PC-3 (cell line): ENCODE results near the gene CCDC177. TPM values are rescaled to one million over a fixed set of nuclear protein-coding genes. Genes with fewer than 3 reads are reported as not detected.

Source experiments
- ATAC-seq: fragments of 200-7000 bp; cut with Tn5 transposase; 2 replicates; pipeline ENCODE4 v1.9.1; 2020; ENCODE audit warnings: mild to moderate bottlenecking, moderate library complexity
- BruUV-seq: library from RNA; stranded (reverse); fragments of 400-500 nt; replicated peaks from 2 replicates; lab custom pipeline; 2021; lab: Mats Ljungman, UMichigan
- CTCF ChIA-PET: fragments of 300-600 bp; sonication (Branson Sonifier 250); formaldehyde crosslinking; loops from one replicate; lab custom pipeline; 2022; ENCODE audit warnings: antibody characterized with exemption; lab: Charles Lee
- POLR2A ChIA-PET: fragments of 300-600 bp; sonication (Branson Sonifier 250); formaldehyde crosslinking; loops from one replicate; lab custom pipeline; 2022; ENCODE audit warnings: antibody characterized with exemption; ENCODE audit not compliant: unreplicated experiment; lab: Charles Lee
- DNase-seq: peaks from one replicate; pipeline ENCODE4 v3.0.0-alpha.2; 2015
- H2AFZ ChIP-seq: fragments of 300-600 bp; sonication (generic); 2 replicates; pipeline ENCODE4 v1.6.0; 2016; ENCODE audit warnings: antibody characterized with exemption, low read length
- H3F3A ChIP-seq: fragments of 300-600 bp; sonication (generic); one replicate; pipeline ENCODE4 v1.6.0; 2017; ENCODE audit warnings: antibody characterized with exemption, low read length, control low read depth, mild to moderate bottlenecking; ENCODE audit not compliant: unreplicated experiment
- H3K27ac ChIP-seq: fragments of 300-600 bp; sonication (generic); 2 replicates; pipeline ENCODE4 v1.5.1; 2016; ENCODE audit warnings: mild to moderate bottlenecking, low read length
- H3K27me3 ChIP-seq: fragments of 300-600 bp; sonication (generic); 2 replicates; pipeline ENCODE4 v1.6.1; 2016; ENCODE audit warnings: low read length, mixed read lengths
- H3K36me3 ChIP-seq: fragments of 300-600 bp; sonication (generic); 2 replicates; pipeline ENCODE4 v1.6.1; 2016; ENCODE audit warnings: low read depth, mixed run types, low read length, mixed read lengths
- H3K4me1 ChIP-seq: fragments of 300-600 bp; sonication (generic); 2 replicates; pipeline ENCODE4 v1.5.1; 2016; ENCODE audit warnings: low read length; ENCODE audit not compliant: insufficient read depth
- H3K4me2 ChIP-seq: fragments of 300-600 bp; sonication (generic); 2 replicates; pipeline ENCODE4 v1.6.0; 2016; ENCODE audit warnings: low read length
- H3K4me3 ChIP-seq: fragments of 300-600 bp; sonication (generic); 2 replicates; pipeline ENCODE4 v1.5.1; 2016; ENCODE audit warnings: mild to moderate bottlenecking, low read length, mixed read lengths
- H3K79me2 ChIP-seq: fragments of 300-600 bp; sonication (generic); 2 replicates; pipeline ENCODE4 v1.6.1; 2017; ENCODE audit warnings: low read length, mixed read lengths
- H3K9ac ChIP-seq: fragments of 300-600 bp; sonication (generic); 2 replicates; pipeline ENCODE4 v1.6.0; 2016; ENCODE audit warnings: mild to moderate bottlenecking, low read length
- H3K9me2 ChIP-seq: fragments of 300-600 bp; sonication (generic); replicated peaks from 2 replicates; pipeline ENCODE4 v1.6.1; 2016; ENCODE audit warnings: mixed run types, low read length, mixed read lengths
- H3K9me3 ChIP-seq: fragments of 300-600 bp; sonication (generic); 2 replicates; pipeline ENCODE4 v1.6.1; 2016; ENCODE audit warnings: low read length, mixed read lengths
- H4K20me1 ChIP-seq: fragments of 300-600 bp; sonication (generic); 2 replicates; pipeline ENCODE4 v1.6.1; 2016; ENCODE audit warnings: low read length, mixed read lengths
- EZH2 ChIP-seq: fragments of 300-600 bp; sonication (generic); IDR thresholded peaks from one replicate; pipeline ENCODE4 v1.6.1; 2017; ENCODE audit warnings: antibody characterized with exemption, mild to moderate bottlenecking, low read length; ENCODE audit not compliant: unreplicated experiment
- EZH2phosphoT487 ChIP-seq: fragments of 300-600 bp; sonication (generic); IDR thresholded peaks from 2 replicates; pipeline ENCODE4 v1.6.1; 2018; ENCODE audit warnings: mild to moderate bottlenecking, antibody characterized with exemption, low read length, borderline replicate concordance
- intact Hi-C: fragments of 100-400 bp; cut with micrococcal nuclease; formaldehyde crosslinking; loops from 2 replicates; pipeline ENCODE4 v1.9.0; 2023
- total RNA-seq: library from RNA; depleted of rRNA; stranded (reverse); fragments of >200 nt; gene quantifications from 2 replicates; pipeline ENCODE4 v1.2.3, GENCODE V29; 2014
- TF ChIP-seq, protein P1 (sequence below): fragments of 300-600 bp; sonication (generic); conservative IDR thresholded peaks from 2 replicates; pipeline ENCODE4 v1.5.1; 2017; ENCODE audit warnings: antibody characterized with exemption, low read depth, mild to moderate bottlenecking, low read length

The CCDC177 gene
- total RNA-seq, 1 experiment from 2014 or later: not detected

DNA sequence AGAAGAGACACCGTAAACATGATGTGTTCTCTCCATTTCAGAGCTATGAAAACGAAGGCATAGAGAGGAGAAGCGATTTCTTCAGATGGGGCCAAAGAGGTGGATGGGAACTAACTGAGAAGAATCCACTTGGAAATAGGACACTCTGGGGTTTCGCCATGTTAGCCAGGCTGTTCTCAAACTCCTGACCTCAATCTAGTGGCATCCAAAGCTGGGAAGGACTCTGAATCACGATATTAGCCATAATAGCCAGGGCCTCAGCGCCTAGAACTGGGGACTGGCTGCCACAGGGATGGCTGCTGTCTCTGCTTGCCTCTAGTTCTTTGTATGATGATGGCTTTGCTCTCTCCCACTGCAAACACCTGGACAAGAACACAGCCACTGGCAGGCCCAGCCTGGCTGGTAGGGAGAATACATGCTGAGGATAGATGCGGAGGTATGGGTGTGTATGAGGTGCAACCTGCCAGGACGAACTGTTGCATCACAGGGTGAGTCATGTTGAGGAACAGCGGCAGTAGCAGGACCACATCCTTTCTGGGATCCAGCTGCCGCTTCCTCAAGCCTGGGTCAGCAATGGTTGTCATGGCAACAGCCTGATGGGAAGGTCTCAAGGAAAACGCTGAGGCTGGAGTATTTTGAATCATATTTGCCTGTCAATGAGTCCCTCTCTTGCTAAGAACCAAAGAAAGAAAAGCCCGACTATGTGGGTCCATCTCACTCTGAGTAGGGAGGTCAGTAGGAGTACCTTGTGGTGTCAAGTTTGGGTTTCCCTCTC lies 31.1 kb downstream of the CCDC177 start:
- POLR2A ChIA-PET: no interaction called here
- Histone ChIP-seq H3K27ac (no peak overlapping the region), H3K27me3 (0 out of 2 replicates have a peak, but pooled peaks cover 2% of the 10 kb centered on the region), H3K9ac (no peak overlapping the region), H4K20me1 (no peaks in the 10 kb centered on the region), H3K79me2 (no peaks in the 10 kb centered on the region), H3F3A (no peaks in the 10 kb centered on the region), H3K4me1 (peaks cover 4% of the 10 kb centered on the region; the same call in 1 of the 2 replicates), H3K36me3 (no peaks in the 10 kb centered on the region), H2AFZ (no peak overlapping the region), H3K9me3 (no peaks in the 10 kb centered on the region), H3K4me2 (no peak overlapping the region), H3K4me3 (no peak overlapping the region), H3K9me2 (no peaks in the 10 kb centered on the region)
- intact Hi-C loops: no loop called here
- no peak for TF ChIP-seq EZH2phosphoT487
- no peak for TF ChIP-seq EZH2
- TF ChIP-seq, protein P1, sequence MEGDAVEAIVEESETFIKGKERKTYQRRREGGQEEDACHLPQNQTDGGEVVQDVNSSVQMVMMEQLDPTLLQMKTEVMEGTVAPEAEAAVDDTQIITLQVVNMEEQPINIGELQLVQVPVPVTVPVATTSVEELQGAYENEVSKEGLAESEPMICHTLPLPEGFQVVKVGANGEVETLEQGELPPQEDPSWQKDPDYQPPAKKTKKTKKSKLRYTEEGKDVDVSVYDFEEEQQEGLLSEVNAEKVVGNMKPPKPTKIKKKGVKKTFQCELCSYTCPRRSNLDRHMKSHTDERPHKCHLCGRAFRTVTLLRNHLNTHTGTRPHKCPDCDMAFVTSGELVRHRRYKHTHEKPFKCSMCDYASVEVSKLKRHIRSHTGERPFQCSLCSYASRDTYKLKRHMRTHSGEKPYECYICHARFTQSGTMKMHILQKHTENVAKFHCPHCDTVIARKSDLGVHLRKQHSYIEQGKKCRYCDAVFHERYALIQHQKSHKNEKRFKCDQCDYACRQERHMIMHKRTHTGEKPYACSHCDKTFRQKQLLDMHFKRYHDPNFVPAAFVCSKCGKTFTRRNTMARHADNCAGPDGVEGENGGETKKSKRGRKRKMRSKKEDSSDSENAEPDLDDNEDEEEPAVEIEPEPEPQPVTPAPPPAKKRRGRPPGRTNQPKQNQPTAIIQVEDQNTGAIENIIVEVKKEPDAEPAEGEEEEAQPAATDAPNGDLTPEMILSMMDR: no peak
- ATAC-seq (peak; percentile 95), DNase-seq (peak; percentile 95)
- CTCF ChIA-PET: interaction anchor here (0.5 kb wide), 1 partner anchor 158 kb away, joined by 3 read pairs; no protein-coding TSS in a partner anchor
- no TSS peak for BruUV-seq

- Histone ChIP-seq H3K4me2 (no peak overlapping the region), H3K4me3 (no peak overlapping the region), H3K27me3 (0 out of 2 replicates have a peak, but pooled peaks cover 4% of the 10 kb centered on the region), H3K9ac (no peak overlapping the region), H3K27ac (no peak overlapping the region), H3K9me2 (no peaks in the 10 kb centered on the region), H4K20me1 (no peaks in the 10 kb centered on the region), H3K4me1 (peaks cover 4% of the 10 kb centered on the region; the same call in 1 of the 2 replicates), H3F3A (no peaks in the 10 kb centered on the region), H3K36me3 (no peaks in the 10 kb centered on the region), H3K9me3 (no peaks in the 10 kb centered on the region), H2AFZ (no peak overlapping the region), H3K79me2 (no peaks in the 10 kb centered on the region)
- no peak for ATAC-seq
- BruUV-seq: no TSS peak
- TF ChIP-seq EZH2phosphoT487 (no peak), EZH2 (no peak)
- TF ChIP-seq, protein P1: no peak
- intact Hi-C loops: no loop called here
- POLR2A ChIA-PET: no interaction called here
- CTCF ChIA-PET: no interaction called here
- DNase-seq: no peak
These were observed 32.4 kb downstream of the CCDC177 start for GRCh38 chr14:69542311-69542710.
